IMR-90 (cell line): ENCODE measurements around the gene PDZD2.

Source experiments
- CEBPB ChIP-seq: IDR thresholded peaks from 2 replicates; pipeline ENCODE4 v1.6.1; 2012; ENCODE audit warnings: low read depth, low read length, improper control_type of control experiment
- CHD1 ChIP-seq: IDR thresholded peaks from 2 replicates; pipeline ENCODE4 v1.6.1; 2012; ENCODE audit warnings: low read depth, low read length, improper control_type of control experiment
- ELK1 ChIP-seq: fragments of 150-350 bp; IDR thresholded peaks from 2 replicates; pipeline ENCODE4 v1.6.1; 2016; ENCODE audit warnings: low read depth, mild to moderate bottlenecking, low read length, moderate library complexity, borderline replicate concordance
- FOS ChIP-seq: fragments of 150-350 bp; IDR thresholded peaks from 2 replicates; pipeline ENCODE4 v1.6.1; 2016; ENCODE audit warnings: low read depth, low read length
- MAFK ChIP-seq: IDR thresholded peaks from 2 replicates; pipeline ENCODE4 v1.6.1; 2012; ENCODE audit warnings: low read depth, low read length, improper control_type of control experiment
- MAZ ChIP-seq: IDR thresholded peaks from 2 replicates; pipeline ENCODE4 v1.6.1; 2012; ENCODE audit warnings: low read depth, mild to moderate bottlenecking, low read length, improper control_type of control experiment, moderate library complexity, borderline replicate concordance
- MXI1 ChIP-seq: IDR thresholded peaks from 2 replicates; pipeline ENCODE4 v1.6.1; 2012; ENCODE audit warnings: low read depth, mild to moderate bottlenecking, low read length, moderate library complexity, borderline replicate concordance
- NFE2L2 ChIP-seq: fragments of 150-350 bp; IDR thresholded peaks from 2 replicates; pipeline ENCODE4 v1.6.1; 2016; ENCODE audit warnings: low read depth, mild to moderate bottlenecking, low read length
- POLR2A ChIP-seq: IDR thresholded peaks from 2 replicates; pipeline ENCODE4 v1.6.1; 2012; ENCODE audit warnings: mild to moderate bottlenecking, low read depth, low read length
- RAD21 ChIP-seq: IDR thresholded peaks from 2 replicates; pipeline ENCODE4 v1.6.1; 2012; ENCODE audit warnings: low read length, improper control_type of control experiment
- RCOR1 ChIP-seq: IDR thresholded peaks from 2 replicates; pipeline ENCODE4 v1.6.1; 2012; ENCODE audit warnings: mild to moderate bottlenecking, low read length, improper control_type of control experiment; ENCODE audit not compliant: insufficient replicate concordance
- SMC3 ChIP-seq: fragments of 150-350 bp; IDR thresholded peaks from 2 replicates; pipeline ENCODE4 v1.6.1; 2016; ENCODE audit warnings: low read depth, mild to moderate bottlenecking, antibody characterized with exemption, low read length, moderate library complexity
- USF2 ChIP-seq: fragments of 150-350 bp; IDR thresholded peaks from 2 replicates; pipeline ENCODE4 v1.6.1; 2017; ENCODE audit warnings: mild to moderate bottlenecking, antibody characterized with exemption, low read length, low read depth
- TF ChIP-seq, protein P1 (sequence below): conservative IDR thresholded peaks from 2 replicates; pipeline ENCODE4 v1.5.1; 2012; ENCODE audit warnings: mild to moderate bottlenecking, low read depth, low read length, improper control_type of control experiment

GRCh38 chr5:31757806-31758205 is 118.9 kb downstream of the PDZD2 start:
- TF ChIP-seq, protein P1, sequence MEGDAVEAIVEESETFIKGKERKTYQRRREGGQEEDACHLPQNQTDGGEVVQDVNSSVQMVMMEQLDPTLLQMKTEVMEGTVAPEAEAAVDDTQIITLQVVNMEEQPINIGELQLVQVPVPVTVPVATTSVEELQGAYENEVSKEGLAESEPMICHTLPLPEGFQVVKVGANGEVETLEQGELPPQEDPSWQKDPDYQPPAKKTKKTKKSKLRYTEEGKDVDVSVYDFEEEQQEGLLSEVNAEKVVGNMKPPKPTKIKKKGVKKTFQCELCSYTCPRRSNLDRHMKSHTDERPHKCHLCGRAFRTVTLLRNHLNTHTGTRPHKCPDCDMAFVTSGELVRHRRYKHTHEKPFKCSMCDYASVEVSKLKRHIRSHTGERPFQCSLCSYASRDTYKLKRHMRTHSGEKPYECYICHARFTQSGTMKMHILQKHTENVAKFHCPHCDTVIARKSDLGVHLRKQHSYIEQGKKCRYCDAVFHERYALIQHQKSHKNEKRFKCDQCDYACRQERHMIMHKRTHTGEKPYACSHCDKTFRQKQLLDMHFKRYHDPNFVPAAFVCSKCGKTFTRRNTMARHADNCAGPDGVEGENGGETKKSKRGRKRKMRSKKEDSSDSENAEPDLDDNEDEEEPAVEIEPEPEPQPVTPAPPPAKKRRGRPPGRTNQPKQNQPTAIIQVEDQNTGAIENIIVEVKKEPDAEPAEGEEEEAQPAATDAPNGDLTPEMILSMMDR = no peak
- no peak for TF ChIP-seq CEBPB
- no peak for TF ChIP-seq MAFK
- TF ChIP-seq POLR2A = no peak
- no peak for TF ChIP-seq MXI1
- no peak for TF ChIP-seq CHD1
- no peak for TF ChIP-seq MAZ
- TF ChIP-seq SMC3 = no peak
- TF ChIP-seq FOS = no peak
- no peak for TF ChIP-seq RAD21
- TF ChIP-seq USF2 = no peak
- no peak for TF ChIP-seq RCOR1
- no peak for TF ChIP-seq ELK1
- TF ChIP-seq NFE2L2 = no peak
